Fibroblast of villous mesenchyme (primary cell): ENCODE results near the gene CASP2. TPM values are rescaled to one million over a fixed set of nuclear protein-coding genes. Genes with fewer than 3 reads are reported as not detected.

Experiments
- DNase-seq: peaks from one replicate; pipeline ENCODE4 v3.0.0-alpha.2; 2010; ENCODE audit warnings: low read depth
- H3K4me3 ChIP-seq: 2 replicates; pipeline ENCODE4 v1.5.1; 2011; ENCODE audit warnings: low read depth, mild to moderate bottlenecking, low read length
- CTCF ChIP-seq: IDR thresholded peaks from 2 replicates; pipeline ENCODE4 v1.5.1; 2012; ENCODE audit warnings: low read depth, mild to moderate bottlenecking, low read length; ENCODE audit not compliant: insufficient read depth
- total RNA-seq: library from RNA; depleted of rRNA; stranded (reverse); fragments of >200 nt; gene quantifications from 2 replicates; pipeline ENCODE4 v1.2.3, GENCODE V29; 2012

The CASP2 gene
- total RNA-seq, 1 donor: 16.0 TPM

DNA sequence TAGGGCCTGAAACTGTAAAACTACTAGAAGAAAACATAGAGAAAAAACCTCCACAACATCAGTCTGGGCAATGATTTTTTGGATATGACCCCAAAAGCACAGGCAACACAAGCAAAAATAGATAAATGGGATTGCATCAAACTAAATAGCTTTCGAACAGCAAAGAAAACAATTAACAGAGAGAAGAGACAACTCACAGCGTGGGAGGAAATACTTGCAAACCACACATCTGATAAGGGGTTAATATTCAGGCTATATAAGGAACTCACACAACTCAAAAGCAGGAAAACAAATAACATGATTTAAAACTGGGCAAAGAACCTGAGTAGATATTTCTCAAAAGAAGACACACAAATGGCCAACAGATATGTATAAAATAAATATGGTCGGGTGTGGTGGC, 32.6 kb upstream of the CASP2 start:
- H3K4me3 ChIP-seq: no peak overlapping the region
- DNase-seq: peak; percentile 66
- TF ChIP-seq CTCF: no peak

GRCh38 chr7:143256325-143256724, 31.8 kb upstream of the CASP2 start:
- H3K4me3 ChIP-seq: no peak overlapping the region
- DNase-seq: no peak
- TF ChIP-seq CTCF: peak; percentile 7

DNA sequence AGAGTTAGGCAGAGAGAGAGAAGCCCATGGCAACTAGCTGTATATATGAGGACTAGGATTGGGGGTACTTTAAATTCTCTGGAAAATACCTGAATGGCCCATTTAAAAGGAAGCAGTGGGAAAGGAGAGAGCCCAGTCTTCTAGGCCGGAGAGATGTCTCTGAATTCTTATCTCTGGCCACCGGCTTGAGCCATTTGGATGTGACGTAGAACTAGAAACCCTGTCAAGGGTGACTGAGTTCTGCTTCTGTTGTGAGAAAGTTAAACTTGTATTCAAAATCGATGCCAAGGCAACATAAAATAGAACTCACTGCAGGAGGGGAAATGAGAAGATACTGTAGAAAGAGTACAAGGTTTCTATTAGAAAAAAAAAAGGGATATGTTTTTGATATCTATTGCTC, 31.2 kb upstream of the CASP2 start:
- TF ChIP-seq CTCF: no peak
- no peak overlapping the region for H3K4me3 ChIP-seq
- no peak for DNase-seq

DNA sequence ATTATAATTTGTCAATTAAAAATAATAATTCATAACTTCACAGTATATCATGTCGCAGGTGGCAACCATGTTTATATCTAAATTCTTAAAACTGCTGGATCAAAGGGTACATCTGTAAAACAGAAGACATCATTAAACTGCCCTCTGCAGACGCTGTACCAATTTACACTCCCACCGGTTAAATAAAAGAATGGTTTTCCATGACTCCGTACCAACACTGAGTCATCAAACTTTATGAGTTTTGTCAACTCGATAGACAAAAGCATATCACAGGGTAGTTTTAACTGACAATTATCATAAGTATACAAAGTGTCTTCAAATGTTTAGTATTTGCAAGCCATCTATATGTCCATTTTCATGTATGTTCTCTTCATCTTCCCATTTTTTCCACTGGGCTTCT, 30.6 kb upstream of the CASP2 start:
- H3K4me3 ChIP-seq: no peak overlapping the region
- no peak for TF ChIP-seq CTCF
- no peak for DNase-seq

- no peak overlapping the region for H3K4me3 ChIP-seq
- no peak for TF ChIP-seq CTCF
- peak; percentile 50 for DNase-seq
Observed at GRCh38 chr7:143258831-143259230, 29.3 kb upstream of the CASP2 start.

GRCh38 chr7:143259765-143260164, 28.4 kb upstream of the CASP2 start:
- no peak for TF ChIP-seq CTCF
- H3K4me3 ChIP-seq: no peak overlapping the region
- no peak for DNase-seq

- H3K4me3 ChIP-seq: no peak overlapping the region
- no peak for TF ChIP-seq CTCF
- DNase-seq: no peak
Observed at GRCh38 chr7:143261901-143262300, 26.2 kb upstream of the CASP2 start.
